RCC 7860 (cell line): ENCODE data around the gene B3GNT5.

ENCODE experiments used
- DNase-seq: peaks from one replicate; pipeline ENCODE4 v3.0.0-alpha.2; 2015; ENCODE audit warnings: low spot score
- FAIRE-seq: peaks from 2 replicates; lab custom pipeline; 2012; peaks lifted over from hg19 to GRCh38; lab: Jason Lieb, UNC

The B3GNT5 gene, protein sequence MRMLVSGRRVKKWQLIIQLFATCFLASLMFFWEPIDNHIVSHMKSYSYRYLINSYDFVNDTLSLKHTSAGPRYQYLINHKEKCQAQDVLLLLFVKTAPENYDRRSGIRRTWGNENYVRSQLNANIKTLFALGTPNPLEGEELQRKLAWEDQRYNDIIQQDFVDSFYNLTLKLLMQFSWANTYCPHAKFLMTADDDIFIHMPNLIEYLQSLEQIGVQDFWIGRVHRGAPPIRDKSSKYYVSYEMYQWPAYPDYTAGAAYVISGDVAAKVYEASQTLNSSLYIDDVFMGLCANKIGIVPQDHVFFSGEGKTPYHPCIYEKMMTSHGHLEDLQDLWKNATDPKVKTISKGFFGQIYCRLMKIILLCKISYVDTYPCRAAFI

DNA sequence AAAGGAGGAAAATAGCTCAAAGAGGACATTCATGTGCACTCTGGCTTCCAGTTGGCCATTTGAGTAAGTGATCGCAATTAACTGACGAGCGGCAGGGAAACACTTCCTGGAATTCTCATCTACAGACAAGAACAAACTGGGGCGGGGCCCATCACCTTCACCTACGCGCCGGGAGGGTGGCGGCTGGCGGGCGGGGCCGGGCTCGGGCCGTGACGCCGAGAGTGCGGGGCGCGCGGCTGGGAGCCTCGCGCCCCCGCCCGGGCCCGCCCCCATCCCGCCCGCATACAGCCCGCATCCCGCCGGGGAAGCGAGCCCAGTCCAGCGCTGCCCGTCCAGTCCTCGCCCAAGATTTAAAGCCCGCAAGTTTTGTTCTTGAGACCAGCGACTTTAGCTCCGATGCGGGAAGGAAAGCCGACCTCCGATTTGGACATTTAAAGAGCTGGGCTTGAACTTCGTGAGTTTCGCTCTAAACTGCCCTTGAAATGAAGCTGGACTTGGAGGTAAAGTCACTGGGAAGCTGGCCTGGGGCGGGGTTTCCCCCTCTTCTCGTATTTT lies at the start of gene B3GNT5:
Gene B3GNT5 (plus strand): TSS at position 281 of the 555 bp plus-strand sequence. CDS start 16,546 bp downstream, outside the sequence.
- no peak for FAIRE-seq
- no peak for DNase-seq

- FAIRE-seq: no peak
- no peak for DNase-seq
Measured at GRCh38 chr3:183203670-183204069, 49.4 kb upstream of the B3GNT5 start.

DNA sequence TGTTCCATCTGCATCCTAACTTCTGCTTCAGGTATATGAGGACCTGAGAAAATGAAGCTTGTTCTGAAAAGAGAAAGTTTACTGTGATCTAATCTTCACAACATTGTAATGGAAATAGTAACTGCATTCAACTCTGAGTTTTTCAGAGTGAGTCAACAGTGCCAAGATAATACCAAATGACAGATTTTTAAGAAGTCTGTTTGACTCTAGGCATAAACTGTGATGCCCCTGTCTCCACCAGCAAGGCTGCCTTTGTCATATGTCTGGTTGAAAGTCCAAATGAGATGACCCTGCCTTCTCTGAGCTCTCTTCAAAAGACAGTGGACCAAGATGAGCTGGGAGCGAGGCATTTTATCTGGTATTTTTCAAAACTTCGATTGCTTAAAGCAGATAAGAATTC lies 44.8 kb upstream of the B3GNT5 start:
- no peak for FAIRE-seq

GRCh38 chr3:183208800-183209199 lies 44.3 kb upstream of the B3GNT5 start:
- DNase-seq: no peak
- FAIRE-seq: no peak

More for the DNA sequence above, 44.8 kb upstream of the B3GNT5 start:
- DNase-seq: no peak

GRCh38 chr3:183210341-183210740 lies 42.7 kb upstream of the B3GNT5 start:
- FAIRE-seq (no peak), DNase-seq (no peak)

DNA sequence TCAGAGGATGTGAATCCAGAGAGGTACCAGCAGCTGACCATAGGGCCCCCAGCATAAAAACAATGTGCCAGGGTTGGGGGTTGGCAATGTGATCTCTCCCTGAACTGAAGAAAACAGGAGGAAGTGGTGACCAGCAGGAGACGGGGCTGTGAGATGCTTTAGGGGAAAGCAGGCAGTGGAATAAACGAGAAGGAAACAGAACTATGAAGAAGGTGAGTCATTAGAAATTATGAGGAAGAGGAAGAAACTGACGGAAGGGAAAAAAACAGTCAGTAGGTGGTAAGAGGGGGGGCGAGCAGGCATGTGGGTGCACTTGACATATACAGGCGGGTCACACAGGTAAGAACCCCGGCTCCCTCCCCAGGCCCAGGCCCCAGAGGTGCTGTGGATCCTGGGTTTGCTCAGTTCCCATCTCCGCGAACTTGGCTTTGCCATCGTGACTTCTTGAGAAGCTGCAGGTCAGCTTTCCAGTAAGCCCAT lies 42.2 kb upstream of the B3GNT5 start:
- FAIRE-seq: no peak
- no peak for DNase-seq

DNA sequence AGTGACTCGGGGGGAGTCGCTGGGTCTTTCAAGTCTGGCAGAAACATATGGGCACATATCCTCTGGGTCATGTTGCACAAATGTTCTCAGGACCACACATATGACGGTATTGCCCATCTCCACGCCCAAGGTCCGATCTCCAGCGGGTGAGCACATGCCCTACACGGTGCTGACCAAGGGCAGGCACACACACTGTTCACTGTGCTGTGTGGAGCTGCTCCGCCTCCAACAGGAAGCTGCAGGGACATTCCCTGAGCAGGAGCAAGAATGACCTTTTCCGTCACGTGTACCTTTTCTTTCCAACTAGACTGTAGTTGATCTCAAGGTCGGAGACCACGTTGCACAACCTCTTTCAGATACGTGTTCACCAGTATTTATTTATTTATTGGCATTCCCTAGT lies 41.7 kb upstream of the B3GNT5 start:
- FAIRE-seq (no peak), DNase-seq (no peak)

- no peak for FAIRE-seq
- DNase-seq: no peak
Measured at GRCh38 chr3:183212096-183212495, 41.0 kb upstream of the B3GNT5 start.

DNA sequence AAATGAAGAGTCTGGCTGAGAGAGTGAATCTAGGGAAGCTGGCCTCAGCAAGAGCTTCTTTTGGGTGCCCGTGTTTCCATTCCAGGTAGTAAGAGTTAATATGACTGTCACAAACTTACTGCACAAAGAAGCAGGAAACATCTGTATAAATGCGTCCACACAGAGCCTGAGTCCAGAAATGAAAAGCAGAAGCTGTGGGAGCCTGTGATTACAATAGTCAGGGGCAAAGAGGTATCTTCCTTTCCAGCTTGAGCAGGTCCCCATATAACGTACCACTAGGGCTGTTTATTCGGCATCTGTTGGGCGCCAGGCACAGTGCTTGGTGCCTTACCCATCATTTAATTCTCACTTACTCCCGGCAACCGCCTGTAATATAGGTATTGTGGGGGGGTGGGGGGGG lies 40.5 kb upstream of the B3GNT5 start:
- FAIRE-seq: no peak
- no peak for DNase-seq

GRCh38 chr3:183213415-183214276 lies 39.4 kb upstream of the B3GNT5 start:
- no peak for DNase-seq
- no peak for FAIRE-seq

- DNase-seq: no peak
Measured at GRCh38 chr3:183214277-183214612, 38.8 kb upstream of the B3GNT5 start.

DNA sequence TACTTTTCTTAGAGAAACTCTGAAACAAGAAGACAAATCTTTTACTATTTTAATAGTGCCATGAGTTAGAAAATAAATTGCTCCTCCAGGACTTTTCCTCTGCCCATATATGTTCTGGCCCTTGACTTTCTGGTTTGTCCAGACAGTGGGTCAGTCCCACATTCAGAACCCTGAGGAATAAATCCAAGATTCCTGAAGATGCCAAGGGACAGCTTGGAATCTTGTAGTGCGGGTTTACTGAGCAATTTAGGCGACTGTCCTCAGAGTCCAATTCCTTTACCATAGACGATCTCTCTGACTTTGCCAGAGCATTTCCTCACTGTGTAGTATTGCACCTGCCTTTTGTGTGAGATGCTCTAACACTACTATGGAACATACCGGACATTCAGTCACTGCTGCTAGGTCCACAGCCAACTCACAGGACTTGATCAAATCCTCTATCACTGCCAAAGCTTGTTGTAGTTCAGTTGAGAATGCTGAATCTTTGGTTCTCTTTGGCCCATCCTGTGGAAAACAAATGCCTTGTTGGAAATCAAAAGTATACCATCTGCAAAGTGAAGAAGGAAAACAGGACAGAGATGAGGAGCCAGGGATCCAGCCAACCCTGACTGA lies 37.4 kb upstream of the B3GNT5 start:
- FAIRE-seq: no peak
- DNase-seq: no peak

More at GRCh38 chr3:183214277-183214612, 38.8 kb upstream of the B3GNT5 start:
- FAIRE-seq: no peak

- FAIRE-seq: no peak
- DNase-seq: no peak
Measured at GRCh38 chr3:183217548-183218332, 35.3 kb upstream of the B3GNT5 start.

DNA sequence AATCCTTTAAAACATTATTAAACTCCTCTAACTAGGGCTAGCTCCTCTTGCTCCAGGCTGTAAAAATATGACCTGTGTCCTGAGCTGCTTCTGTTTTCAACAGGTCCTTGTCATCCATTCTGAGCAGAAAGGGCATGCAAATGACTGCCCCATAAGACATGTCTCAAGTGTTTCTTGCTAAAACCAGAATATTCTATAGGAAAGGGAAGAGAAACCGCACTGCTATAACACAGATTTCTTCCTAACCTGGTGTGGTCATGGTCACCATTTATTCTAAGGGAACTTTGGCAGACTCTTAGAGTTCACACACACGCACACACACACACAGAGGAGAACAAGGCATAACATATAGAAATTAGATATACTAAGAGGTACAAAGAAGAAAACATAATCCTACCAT lies 34.2 kb upstream of the B3GNT5 start:
- FAIRE-seq (no peak), DNase-seq (no peak)

DNA sequence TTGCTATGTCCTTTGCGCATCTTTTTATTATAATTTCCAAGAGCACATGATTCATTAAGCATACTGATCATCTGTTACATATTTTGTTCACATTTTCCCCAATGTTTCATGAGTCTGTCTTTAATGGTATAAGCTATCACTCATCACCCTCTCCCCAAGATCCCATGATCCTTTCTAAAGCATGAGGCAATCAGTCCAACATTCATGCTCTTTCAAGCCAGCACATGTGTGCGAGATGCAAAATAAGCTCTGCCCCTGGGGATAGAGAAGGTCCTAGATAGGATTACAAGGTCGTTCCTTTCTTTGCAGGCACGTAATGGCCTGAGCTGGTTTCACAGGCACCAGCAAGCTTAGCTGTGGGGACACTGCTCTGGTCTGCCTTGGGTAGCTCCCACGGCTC lies 32.2 kb upstream of the B3GNT5 start:
- FAIRE-seq: no peak
- no peak for DNase-seq

GRCh38 chr3:183222631-183223235 lies 30.3 kb upstream of the B3GNT5 start:
- DNase-seq (no peak), FAIRE-seq (no peak)

DNA sequence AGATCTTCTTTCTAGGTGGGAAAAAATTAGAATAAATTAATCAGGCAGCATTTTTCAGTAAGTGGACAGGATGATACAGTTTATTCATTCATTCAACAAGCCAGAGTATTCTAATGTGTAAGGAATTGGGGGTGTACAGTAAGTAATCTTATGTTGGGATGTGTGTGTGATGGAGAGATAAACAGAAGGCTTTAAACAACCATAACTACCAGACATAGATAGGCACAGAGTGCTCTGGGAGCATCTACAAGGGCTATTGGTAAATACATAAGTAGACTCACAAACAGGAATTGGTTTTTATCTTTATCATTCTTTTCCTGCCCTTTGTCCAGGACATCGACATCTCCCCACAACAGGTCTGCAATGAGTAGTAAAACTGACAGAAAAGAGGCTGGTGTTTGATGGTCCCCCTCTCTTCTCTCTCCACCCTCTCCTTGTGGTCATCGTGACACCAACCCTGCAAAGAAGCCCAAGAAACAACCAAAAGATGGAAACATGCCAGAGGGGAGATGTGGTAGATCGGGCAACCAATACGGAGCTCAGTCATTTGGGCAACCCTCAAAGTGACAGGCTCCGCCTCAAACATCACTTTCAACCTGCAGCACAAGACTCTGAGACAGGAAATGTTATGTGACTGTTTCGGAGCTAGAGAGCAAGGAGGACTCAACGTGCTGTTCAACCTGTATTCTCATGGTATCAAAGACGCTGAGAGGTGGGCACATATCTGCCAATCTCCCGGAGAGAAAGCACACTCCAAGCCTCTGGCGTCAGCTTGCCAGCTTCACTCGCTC lies 28.7 kb upstream of the B3GNT5 start:
- no peak for FAIRE-seq

DNA sequence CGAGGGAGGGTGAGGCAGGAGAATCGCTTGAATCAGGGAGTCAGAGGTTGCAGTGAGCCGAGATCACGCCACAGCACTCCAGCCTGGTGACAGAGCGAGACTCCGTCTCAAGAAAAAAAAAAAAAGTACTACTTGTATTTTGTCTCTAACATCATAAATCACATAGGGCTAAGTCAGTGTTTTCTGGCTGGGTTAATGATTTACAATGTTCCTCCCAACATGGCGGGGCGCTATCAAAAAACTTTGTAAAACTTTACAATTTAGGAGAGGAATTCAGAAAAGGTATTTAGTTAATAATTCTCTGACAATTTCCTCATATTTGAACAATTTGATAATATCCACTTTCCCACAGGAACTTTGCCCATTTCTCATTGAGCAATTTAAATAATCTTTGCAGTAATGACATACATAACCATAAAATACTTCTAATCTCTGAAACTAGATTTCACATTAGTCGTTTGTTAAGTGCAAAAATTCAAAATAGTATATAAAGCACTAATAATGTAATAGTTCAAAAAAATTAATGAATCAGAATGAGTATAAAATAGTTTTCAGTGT lies 26.6 kb upstream of the B3GNT5 start:
- DNase-seq (no peak), FAIRE-seq (no peak)

More for the DNA sequence above, 28.7 kb upstream of the B3GNT5 start:
- DNase-seq: no peak

GRCh38 chr3:183227586-183227985 lies 25.5 kb upstream of the B3GNT5 start:
- no peak for DNase-seq
- FAIRE-seq: no peak
